ENCODE measurements around the gene COG5. TPM values are rescaled to one million over a fixed set of nuclear protein-coding genes. Genes with fewer than 3 reads are reported as not detected.
A peak's percentile ranks its signal among the peaks of the same experiment; 100 is the strongest.

The COG5 gene
- total and polyA plus RNA-seq, 9 of the 15 experiments (the other 6 are each of a cell fraction or from before 2014, with no cell fraction given) = 15.3 to 75.1 (median 56.4) TPM

DNA sequence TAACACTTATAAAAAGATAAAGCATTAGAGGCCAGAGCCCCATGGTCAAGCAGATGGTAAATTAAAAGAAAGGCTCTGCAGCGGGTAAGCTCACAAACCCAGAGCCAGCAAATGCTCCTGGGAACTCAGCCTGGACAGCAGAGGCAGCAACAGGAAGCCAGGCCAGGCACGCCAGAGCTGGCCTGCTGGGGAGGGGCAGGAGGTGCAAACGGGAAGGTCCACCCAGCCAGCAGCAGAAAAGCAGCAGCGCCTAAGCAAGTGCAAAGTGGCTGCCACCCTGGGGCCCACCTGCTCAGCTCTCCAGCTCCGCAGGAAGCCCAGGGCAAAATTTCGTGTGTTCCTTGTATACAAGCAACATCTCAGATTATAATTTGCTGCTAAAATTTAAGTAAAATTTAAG, 176.6 kb downstream of the COG5 start (continued):
- 0 out of 2 replicates have a peak, but pooled peaks have one; percentile 39 for TF ChIP-seq BHLHE40 (IDR thresholded peaks at IDR 0.05; ENCODE audit: low read length)
- 0 out of 2 replicates have a peak, but pooled peaks have one; percentile 19 for TF ChIP-seq GABPB1 (CRISPR knock-in tag; IDR thresholded peaks at IDR 0.05)
- peak; percentile 66 for TF ChIP-seq GABPA (tag; conservative IDR thresholded peaks at IDR 0.05; ENCODE audit: low read depth)
- TF ChIP-seq, protein P1, sequence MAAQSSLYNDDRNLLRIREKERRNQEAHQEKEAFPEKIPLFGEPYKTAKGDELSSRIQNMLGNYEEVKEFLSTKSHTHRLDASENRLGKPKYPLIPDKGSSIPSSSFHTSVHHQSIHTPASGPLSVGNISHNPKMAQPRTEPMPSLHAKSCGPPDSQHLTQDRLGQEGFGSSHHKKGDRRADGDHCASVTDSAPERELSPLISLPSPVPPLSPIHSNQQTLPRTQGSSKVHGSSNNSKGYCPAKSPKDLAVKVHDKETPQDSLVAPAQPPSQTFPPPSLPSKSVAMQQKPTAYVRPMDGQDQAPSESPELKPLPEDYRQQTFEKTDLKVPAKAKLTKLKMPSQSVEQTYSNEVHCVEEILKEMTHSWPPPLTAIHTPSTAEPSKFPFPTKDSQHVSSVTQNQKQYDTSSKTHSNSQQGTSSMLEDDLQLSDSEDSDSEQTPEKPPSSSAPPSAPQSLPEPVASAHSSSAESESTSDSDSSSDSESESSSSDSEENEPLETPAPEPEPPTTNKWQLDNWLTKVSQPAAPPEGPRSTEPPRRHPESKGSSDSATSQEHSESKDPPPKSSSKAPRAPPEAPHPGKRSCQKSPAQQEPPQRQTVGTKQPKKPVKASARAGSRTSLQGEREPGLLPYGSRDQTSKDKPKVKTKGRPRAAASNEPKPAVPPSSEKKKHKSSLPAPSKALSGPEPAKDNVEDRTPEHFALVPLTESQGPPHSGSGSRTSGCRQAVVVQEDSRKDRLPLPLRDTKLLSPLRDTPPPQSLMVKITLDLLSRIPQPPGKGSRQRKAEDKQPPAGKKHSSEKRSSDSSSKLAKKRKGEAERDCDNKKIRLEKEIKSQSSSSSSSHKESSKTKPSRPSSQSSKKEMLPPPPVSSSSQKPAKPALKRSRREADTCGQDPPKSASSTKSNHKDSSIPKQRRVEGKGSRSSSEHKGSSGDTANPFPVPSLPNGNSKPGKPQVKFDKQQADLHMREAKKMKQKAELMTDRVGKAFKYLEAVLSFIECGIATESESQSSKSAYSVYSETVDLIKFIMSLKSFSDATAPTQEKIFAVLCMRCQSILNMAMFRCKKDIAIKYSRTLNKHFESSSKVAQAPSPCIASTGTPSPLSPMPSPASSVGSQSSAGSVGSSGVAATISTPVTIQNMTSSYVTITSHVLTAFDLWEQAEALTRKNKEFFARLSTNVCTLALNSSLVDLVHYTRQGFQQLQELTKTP (IDR thresholded peaks at IDR 0.05; ENCODE audit: low read depth in 1 of 2, partially characterized antibody in 2 of 2) = peak in 1 of 2 experiments; percentile 17
- TF ChIP-seq, protein P2, sequence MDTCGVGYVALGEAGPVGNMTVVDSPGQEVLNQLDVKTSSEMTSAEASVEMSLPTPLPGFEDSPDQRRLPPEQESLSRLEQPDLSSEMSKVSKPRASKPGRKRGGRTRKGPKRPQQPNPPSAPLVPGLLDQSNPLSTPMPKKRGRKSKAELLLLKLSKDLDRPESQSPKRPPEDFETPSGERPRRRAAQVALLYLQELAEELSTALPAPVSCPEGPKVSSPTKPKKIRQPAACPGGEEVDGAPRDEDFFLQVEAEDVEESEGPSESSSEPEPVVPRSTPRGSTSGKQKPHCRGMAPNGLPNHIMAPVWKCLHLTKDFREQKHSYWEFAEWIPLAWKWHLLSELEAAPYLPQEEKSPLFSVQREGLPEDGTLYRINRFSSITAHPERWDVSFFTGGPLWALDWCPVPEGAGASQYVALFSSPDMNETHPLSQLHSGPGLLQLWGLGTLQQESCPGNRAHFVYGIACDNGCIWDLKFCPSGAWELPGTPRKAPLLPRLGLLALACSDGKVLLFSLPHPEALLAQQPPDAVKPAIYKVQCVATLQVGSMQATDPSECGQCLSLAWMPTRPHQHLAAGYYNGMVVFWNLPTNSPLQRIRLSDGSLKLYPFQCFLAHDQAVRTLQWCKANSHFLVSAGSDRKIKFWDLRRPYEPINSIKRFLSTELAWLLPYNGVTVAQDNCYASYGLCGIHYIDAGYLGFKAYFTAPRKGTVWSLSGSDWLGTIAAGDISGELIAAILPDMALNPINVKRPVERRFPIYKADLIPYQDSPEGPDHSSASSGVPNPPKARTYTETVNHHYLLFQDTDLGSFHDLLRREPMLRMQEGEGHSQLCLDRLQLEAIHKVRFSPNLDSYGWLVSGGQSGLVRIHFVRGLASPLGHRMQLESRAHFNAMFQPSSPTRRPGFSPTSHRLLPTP (IDR thresholded peaks at IDR 0.05; ENCODE audit: borderline replicate concordance, extremely low read depth, insufficient read length) = no peak
- TF ChIP-seq RFX5 (IDR thresholded peaks at IDR 0.05; ENCODE audit: low read depth, low read length) = no peak
- TF ChIP-seq, protein P3, sequence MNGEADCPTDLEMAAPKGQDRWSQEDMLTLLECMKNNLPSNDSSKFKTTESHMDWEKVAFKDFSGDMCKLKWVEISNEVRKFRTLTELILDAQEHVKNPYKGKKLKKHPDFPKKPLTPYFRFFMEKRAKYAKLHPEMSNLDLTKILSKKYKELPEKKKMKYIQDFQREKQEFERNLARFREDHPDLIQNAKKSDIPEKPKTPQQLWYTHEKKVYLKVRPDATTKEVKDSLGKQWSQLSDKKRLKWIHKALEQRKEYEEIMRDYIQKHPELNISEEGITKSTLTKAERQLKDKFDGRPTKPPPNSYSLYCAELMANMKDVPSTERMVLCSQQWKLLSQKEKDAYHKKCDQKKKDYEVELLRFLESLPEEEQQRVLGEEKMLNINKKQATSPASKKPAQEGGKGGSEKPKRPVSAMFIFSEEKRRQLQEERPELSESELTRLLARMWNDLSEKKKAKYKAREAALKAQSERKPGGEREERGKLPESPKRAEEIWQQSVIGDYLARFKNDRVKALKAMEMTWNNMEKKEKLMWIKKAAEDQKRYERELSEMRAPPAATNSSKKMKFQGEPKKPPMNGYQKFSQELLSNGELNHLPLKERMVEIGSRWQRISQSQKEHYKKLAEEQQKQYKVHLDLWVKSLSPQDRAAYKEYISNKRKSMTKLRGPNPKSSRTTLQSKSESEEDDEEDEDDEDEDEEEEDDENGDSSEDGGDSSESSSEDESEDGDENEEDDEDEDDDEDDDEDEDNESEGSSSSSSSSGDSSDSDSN (IDR thresholded peaks at IDR 0.05; ENCODE audit: borderline replicate concordance in 1 of 2, low read depth in 2 of 2, low read length in 2 of 2) = 0 out of 4 replicates have a peak, but pooled peaks of 1 of the 2 experiments have one; percentile 45
- no peak for TF ChIP-seq GTF2A2 (tag; IDR thresholded peaks at IDR 0.05)
- TF ChIP-seq, protein P4, sequence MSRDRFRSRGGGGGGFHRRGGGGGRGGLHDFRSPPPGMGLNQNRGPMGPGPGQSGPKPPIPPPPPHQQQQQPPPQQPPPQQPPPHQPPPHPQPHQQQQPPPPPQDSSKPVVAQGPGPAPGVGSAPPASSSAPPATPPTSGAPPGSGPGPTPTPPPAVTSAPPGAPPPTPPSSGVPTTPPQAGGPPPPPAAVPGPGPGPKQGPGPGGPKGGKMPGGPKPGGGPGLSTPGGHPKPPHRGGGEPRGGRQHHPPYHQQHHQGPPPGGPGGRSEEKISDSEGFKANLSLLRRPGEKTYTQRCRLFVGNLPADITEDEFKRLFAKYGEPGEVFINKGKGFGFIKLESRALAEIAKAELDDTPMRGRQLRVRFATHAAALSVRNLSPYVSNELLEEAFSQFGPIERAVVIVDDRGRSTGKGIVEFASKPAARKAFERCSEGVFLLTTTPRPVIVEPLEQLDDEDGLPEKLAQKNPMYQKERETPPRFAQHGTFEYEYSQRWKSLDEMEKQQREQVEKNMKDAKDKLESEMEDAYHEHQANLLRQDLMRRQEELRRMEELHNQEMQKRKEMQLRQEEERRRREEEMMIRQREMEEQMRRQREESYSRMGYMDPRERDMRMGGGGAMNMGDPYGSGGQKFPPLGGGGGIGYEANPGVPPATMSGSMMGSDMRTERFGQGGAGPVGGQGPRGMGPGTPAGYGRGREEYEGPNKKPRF (IDR thresholded peaks at IDR 0.05; ENCODE audit: low read depth, low read length) = no peak
- TF ChIP-seq TRIM24 (IDR thresholded peaks at IDR 0.05) = no peak
- peak in 1 of 2 experiments; percentile 32; a peak in 1 of 4 replicates for TF ChIP-seq SRF (CRISPR knock-in tag; IDR thresholded peaks at IDR 0.05)
- no peak for TF ChIP-seq HNRNPH1 (optimal IDR thresholded peaks at IDR 0.05; ENCODE audit: low read depth, low read length)
- no peak for TF ChIP-seq SOX6 (IDR thresholded peaks at IDR 0.05)
- peak; percentile 15 to 37; a peak in 3 of 4 replicates for TF ChIP-seq NRF1 (conservative IDR thresholded peaks at IDR 0.05 in 1 of 2, IDR thresholded peaks at IDR 0.05 in 1 of 2)
- TF ChIP-seq RBFOX2 (IDR thresholded peaks at IDR 0.05; ENCODE audit: low read depth, low read length) = peak; percentile 33; the same call in 1 of the 2 replicates
- TF ChIP-seq TAF9B (IDR thresholded peaks at IDR 0.05; ENCODE audit: partially characterized antibody) = no peak
